WERI-Rb-1 (cell line): ENCODE results near the gene FAM111A.

Experiments
- DNase-seq: peaks from one replicate; pipeline ENCODE4 v3.0.0-alpha.2; 2020
- H3K27ac ChIP-seq: fragments of 250-450 bp; sonication (Bioruptor Pico); 2 replicates; pipeline ENCODE4 v1.5.1; 2020; ENCODE audit warnings: mild to moderate bottlenecking, moderate library complexity
- H3K27me3 ChIP-seq: fragments of 250-450 bp; sonication (Bioruptor Pico); 2 replicates; pipeline ENCODE4 v1.5.1; 2021; ENCODE audit warnings: mild to moderate bottlenecking, low read depth, moderate library complexity; ENCODE audit not compliant: insufficient read depth, severe bottlenecking
- H3K36me3 ChIP-seq: fragments of 250-450 bp; sonication (Bioruptor Pico); 2 replicates; pipeline ENCODE4 v1.5.1; 2020; ENCODE audit warnings: mild to moderate bottlenecking, moderate library complexity
- H3K4me3 ChIP-seq: 2 replicates; pipeline ENCODE4 v1.5.1; 2011; ENCODE audit warnings: low read depth, mild to moderate bottlenecking, control low read depth, low read length
- H3K9me3 ChIP-seq: fragments of 250-450 bp; sonication (Bioruptor Pico); 2 replicates; pipeline ENCODE4 v1.5.1; 2021; ENCODE audit warnings: mild to moderate bottlenecking, moderate library complexity; ENCODE audit not compliant: severe bottlenecking
- CTCF ChIP-seq: IDR thresholded peaks from 2 replicates; pipeline ENCODE4 v1.5.1; 2011; ENCODE audit warnings: low read depth, mild to moderate bottlenecking, control low read depth, inconsistent platforms, low read length

The FAM111A gene

DNA sequence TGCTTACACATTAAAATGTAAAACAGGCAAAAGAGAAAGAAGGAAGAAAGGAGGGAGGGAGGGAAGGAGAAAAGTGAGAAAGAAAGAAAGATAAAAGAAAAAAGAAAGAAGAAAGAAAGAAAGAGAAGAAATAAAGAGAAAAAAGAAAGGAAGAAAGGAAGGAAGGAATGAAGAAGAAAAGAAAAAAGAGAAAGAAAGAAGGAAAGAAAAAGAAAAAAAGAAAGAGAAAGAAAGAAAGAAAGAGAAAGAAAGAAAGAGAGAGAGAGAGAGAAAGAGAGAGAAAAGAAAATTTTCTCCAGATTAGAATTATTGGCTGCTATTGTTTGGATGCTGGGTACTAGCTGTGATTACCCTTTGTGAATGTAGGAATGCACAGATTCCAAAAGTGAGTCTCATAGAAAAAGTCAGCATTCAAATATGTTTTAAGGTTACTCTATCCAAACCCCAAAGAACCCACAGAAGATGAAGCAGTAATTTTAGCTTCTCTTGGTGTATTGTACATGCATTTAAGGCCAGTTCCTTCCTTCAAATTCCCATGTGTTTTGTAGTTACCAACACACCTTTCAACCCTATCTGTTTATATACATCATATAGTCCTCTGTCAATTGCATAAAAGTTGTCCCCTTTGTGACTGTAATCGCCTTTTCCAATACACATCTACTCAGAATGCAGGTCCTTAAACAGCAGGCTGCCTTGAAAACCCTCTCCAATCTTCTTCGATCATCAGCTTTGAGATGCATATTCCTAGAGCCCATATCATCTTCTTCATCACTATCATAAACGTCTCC is 789 bp upstream of the FAM111A start:
- Histone ChIP-seq H3K9me3 (peaks cover 9% of the 10 kb centered on the region), H3K36me3 (no peaks in the 10 kb centered on the region), H3K27ac (no peak overlapping the region), H3K27me3 (peaks cover 86% of the 10 kb centered on the region), H3K4me3 (no peak overlapping the region)
- TF ChIP-seq CTCF = no peak
- no peak for DNase-seq

- no peak for TF ChIP-seq CTCF
- DNase-seq = no peak
- H3K4me3 ChIP-seq = no peak overlapping the region
- H3K9me3 ChIP-seq = peaks cover 9% of the 10 kb centered on the region
- no peaks in the 10 kb centered on the region for H3K36me3 ChIP-seq
- H3K27ac ChIP-seq = no peak overlapping the region
- H3K27me3 ChIP-seq = peaks cover 82% of the 10 kb centered on the region
Observed at GRCh38 chr11:59144096-59144495, 1.4 kb downstream of the FAM111A start.

DNA sequence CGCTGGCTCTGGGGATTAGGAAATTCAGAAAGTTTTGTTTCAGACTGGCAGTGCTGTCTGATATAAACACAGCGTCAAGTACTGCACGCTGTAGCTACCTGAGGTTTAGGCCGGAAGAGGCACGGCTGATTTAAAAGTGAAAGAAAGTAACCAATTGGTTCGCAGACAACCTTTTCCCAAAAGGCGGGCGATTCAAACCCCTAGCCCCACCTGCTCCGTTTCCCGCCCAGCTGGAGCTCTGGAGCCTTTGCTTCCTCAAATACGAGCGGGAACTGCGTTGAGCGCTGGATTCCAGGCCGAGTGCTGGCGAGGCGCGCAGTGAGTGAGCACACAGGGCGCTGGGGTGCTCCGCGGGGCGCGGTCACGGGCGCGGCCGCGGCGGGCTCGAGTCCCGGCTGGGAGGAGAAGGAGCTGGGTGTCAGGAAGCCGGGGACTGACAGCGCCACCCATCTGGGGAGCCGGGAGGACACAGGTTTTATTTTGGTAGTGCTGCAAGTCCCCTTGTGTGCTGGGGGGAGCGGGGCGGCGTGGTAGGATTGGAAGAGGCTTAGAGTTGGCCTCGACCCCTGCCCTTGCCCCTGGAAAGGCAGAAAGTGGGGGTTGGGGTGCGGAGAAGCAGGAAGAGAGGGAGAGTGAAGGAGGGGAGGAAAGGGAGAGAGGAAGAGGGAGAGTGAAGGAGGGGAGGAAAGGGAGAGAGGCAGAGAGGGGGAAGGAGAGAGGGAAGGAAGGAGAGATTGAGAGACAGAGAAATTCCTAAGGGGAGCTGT is 2.1 kb downstream of the FAM111A start:
- Histone ChIP-seq H3K9me3 (peaks cover 9% of the 10 kb centered on the region), H3K27me3 (peaks cover 81% of the 10 kb centered on the region), H3K4me3 (no peak overlapping the region), H3K27ac (no peak overlapping the region), H3K36me3 (no peaks in the 10 kb centered on the region)
- no peak for TF ChIP-seq CTCF
- DNase-seq = no peak

DNA sequence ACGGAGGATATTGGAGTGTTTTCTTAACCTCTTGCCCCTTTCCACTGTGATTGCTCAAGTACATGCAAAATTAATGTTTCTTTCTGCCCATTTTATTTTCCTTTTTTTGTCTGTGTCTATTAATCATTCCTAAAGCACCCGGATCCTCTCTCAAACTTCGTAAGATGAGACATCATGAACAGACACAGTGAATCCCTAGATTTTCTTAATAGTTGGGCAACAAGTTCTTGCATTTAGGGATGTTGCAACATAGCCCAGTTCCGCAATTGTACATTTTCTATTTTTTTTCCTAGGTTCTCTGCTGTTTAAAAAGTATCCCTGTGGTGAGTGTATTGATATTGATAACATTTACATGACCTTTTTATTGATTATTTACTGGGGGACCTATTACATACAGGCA is 2.9 kb downstream of the FAM111A start:
- DNase-seq = no peak
- peaks cover 81% of the 10 kb centered on the region for H3K27me3 ChIP-seq
- no peak overlapping the region for H3K4me3 ChIP-seq
- peaks cover 9% of the 10 kb centered on the region for H3K9me3 ChIP-seq
- TF ChIP-seq CTCF = no peak
- H3K36me3 ChIP-seq = no peaks in the 10 kb centered on the region
- H3K27ac ChIP-seq = no peak overlapping the region

DNA sequence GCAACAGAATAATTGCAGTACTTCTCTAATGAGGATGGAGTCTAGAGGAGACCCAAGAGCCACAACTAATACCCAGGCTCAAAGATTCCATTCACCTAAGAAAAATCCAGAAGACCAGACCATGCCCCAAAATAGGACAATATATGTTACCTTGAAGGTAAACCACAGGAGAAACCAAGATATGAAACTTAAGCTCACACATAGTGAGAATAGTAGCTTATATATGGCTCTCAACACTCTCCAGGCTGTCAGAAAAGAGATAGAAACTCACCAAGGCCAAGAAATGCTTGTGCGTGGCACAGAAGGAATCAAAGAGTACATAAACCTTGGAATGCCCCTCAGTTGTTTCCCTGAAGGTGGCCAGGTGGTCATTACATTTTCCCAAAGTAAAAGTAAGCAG is 9.1 kb downstream of the FAM111A start:
- Histone ChIP-seq H3K9me3 (peaks cover 2% of the 10 kb centered on the region), H3K36me3 (no peaks in the 10 kb centered on the region), H3K27ac (no peak overlapping the region), H3K4me3 (no peak overlapping the region), H3K27me3 (peaks cover 62% of the 10 kb centered on the region)
- no peak for TF ChIP-seq CTCF
- DNase-seq = no peak
